WTC11 (cell line): ENCODE measurements around the gene APH1B. TPM values are rescaled to one million over a fixed set of nuclear protein-coding genes. Genes with fewer than 3 reads are reported as not detected.
A peak's percentile ranks its signal among the peaks of the same experiment; 100 is the strongest.

ENCODE experiments used
- ATAC-seq: fragments of 200-7000 bp; cut with Tn5 transposase; 2 replicates; pipeline ENCODE4 v1.10.0; 2021; ENCODE audit warnings: mild to moderate bottlenecking, moderate library complexity
- CTCF ChIA-PET: fragments of 300-600 bp; sonication (Branson Sonifier 250); formaldehyde crosslinking; loops from one replicate; lab custom pipeline; 2021; ENCODE audit warnings: antibody characterized with exemption; lab: Charles Lee
- POLR2A ChIA-PET: fragments of 350-600 bp; sonication (Branson Sonifier 250); formaldehyde crosslinking; loops from one replicate; lab custom pipeline; 2021; ENCODE audit warnings: antibody characterized with exemption; lab: Charles Lee
- DNase-seq: peaks from one replicate; pipeline ENCODE4 v3.0.0; 2021; ENCODE audit warnings: low spot score
- H3K27ac Mint-ChIP-seq: 2 replicates; pipeline ENCODE4 v1.8.0; 2021; ENCODE audit warnings: mixed read lengths
- H3K27me3 Mint-ChIP-seq: 2 replicates; pipeline ENCODE4 v1.8.0; 2021; ENCODE audit warnings: low read depth, mild to moderate bottlenecking, moderate library complexity, mixed read lengths
- H3K36me3 Mint-ChIP-seq: 2 replicates; pipeline ENCODE4 v1.8.0; 2021; ENCODE audit warnings: mixed read lengths
- H3K4me1 Mint-ChIP-seq: 2 replicates; pipeline ENCODE4 v1.8.0; 2022; ENCODE audit warnings: mixed read lengths
- H3K4me3 Mint-ChIP-seq: 2 replicates; pipeline ENCODE4 v1.8.0; 2021; ENCODE audit warnings: mild to moderate bottlenecking, moderate library complexity, mixed read lengths
- H3K9me3 Mint-ChIP-seq: 2 replicates; pipeline ENCODE4 v1.8.0; 2021; ENCODE audit warnings: mixed read lengths
- GRHL2 ChIP-seq: fragments of 250-450 bp; sonication (Bioruptor Pico); IDR thresholded peaks from 2 replicates; pipeline ENCODE4 v1.8.0; 2022; ENCODE audit warnings: mild to moderate bottlenecking, moderate library complexity; ENCODE audit not compliant: insufficient replicate concordance, severe bottlenecking
- HMGA2 ChIP-seq: fragments of 250-450 bp; sonication (Bioruptor Pico); IDR thresholded peaks from 2 replicates; pipeline ENCODE4 v1.4.0; 2021; ENCODE audit warnings: mild to moderate bottlenecking, moderate library complexity
- NR1H2 ChIP-seq: sonication (generic); formaldehyde crosslinking; IDR thresholded peaks from 2 replicates; pipeline ENCODE4 v1.9.0; 2021; ENCODE audit warnings: mild to moderate bottlenecking, moderate library complexity, missing genetic modification reagents
- RELA ChIP-seq: sonication (generic); formaldehyde crosslinking; IDR thresholded peaks from 2 replicates; pipeline ENCODE4 v1.8.1; 2022; ENCODE audit warnings: missing genetic modification reagents, mild to moderate bottlenecking, borderline replicate concordance
- RORB ChIP-seq: fragments of 250-450 bp; sonication (Bioruptor Pico); IDR thresholded peaks from 2 replicates; pipeline ENCODE4 v1.9.0; 2021; ENCODE audit warnings: mild to moderate bottlenecking
- SMAD3 ChIP-seq: sonication (generic); formaldehyde crosslinking; IDR thresholded peaks from 2 replicates; pipeline ENCODE4 v1.8.0; 2022; ENCODE audit warnings: missing genetic modification reagents, mild to moderate bottlenecking, borderline replicate concordance
- TCF7 ChIP-seq: sonication (generic); formaldehyde crosslinking; IDR thresholded peaks from 2 replicates; pipeline ENCODE4 v1.8.0; 2022; ENCODE audit warnings: mild to moderate bottlenecking, low read depth, missing genetic modification reagents, moderate library complexity
- ZNF232 ChIP-seq: sonication (generic); formaldehyde crosslinking; IDR thresholded peaks from 2 replicates; pipeline ENCODE4 v1.8.0; 2022; ENCODE audit warnings: mild to moderate bottlenecking, missing genetic modification reagents
- total RNA-seq: library from RNA; stranded (reverse); gene quantifications from 3 replicates; pipeline ENCODE4 v1.2.3, GENCODE V29; 2021
- TF ChIP-seq, protein P1 (sequence below): sonication (generic); formaldehyde crosslinking; IDR thresholded peaks from 2 replicates; pipeline ENCODE4 v1.8.1; 2022; ENCODE audit warnings: mild to moderate bottlenecking, missing genetic modification reagents, moderate library complexity, borderline replicate concordance
- TF ChIP-seq, protein P2 (sequence below): fragments of 200-600 bp; IDR thresholded peaks from 2 replicates; pipeline ENCODE4 v1.8.0; 2022; ENCODE audit warnings: antibody characterized with exemption
- TF ChIP-seq, protein P3 (sequence below): fragments of 250-450 bp; sonication (Bioruptor Pico); IDR thresholded peaks from 2 replicates; pipeline ENCODE4 v1.9.0; 2021; ENCODE audit warnings: mild to moderate bottlenecking
- TF ChIP-seq, protein P4 (sequence below): sonication (generic); formaldehyde crosslinking; conservative IDR thresholded peaks from 2 replicates; pipeline ENCODE4 v1.8.1; 2022; ENCODE audit warnings: mild to moderate bottlenecking, missing genetic modification reagents
- TF ChIP-seq, protein P5 (sequence below): sonication (generic); formaldehyde crosslinking; IDR thresholded peaks from 2 replicates; pipeline ENCODE4 v1.8.0; 2023; ENCODE audit warnings: mild to moderate bottlenecking, missing genetic modification reagents
- TF ChIP-seq, protein P6 (sequence below): fragments of 250-450 bp; sonication (Bioruptor Pico); IDR thresholded peaks from 2 replicates; pipeline ENCODE4 v1.9.0; 2021; ENCODE audit warnings: mild to moderate bottlenecking, borderline replicate concordance
- TF ChIP-seq, protein P7 (sequence below): sonication (generic); formaldehyde crosslinking; IDR thresholded peaks from 2 replicates; pipeline ENCODE4 v1.8.1; 2023; ENCODE audit warnings: mild to moderate bottlenecking, missing genetic modification reagents
- TF ChIP-seq, protein P8 (sequence below): sonication (generic); formaldehyde crosslinking; IDR thresholded peaks from 2 replicates; pipeline ENCODE4 v1.8.0; 2022; ENCODE audit warnings: missing genetic modification reagents

Gene APH1B
- total RNA-seq, 1 experiment from 2014 or later: 25.0 TPM

DNA sequence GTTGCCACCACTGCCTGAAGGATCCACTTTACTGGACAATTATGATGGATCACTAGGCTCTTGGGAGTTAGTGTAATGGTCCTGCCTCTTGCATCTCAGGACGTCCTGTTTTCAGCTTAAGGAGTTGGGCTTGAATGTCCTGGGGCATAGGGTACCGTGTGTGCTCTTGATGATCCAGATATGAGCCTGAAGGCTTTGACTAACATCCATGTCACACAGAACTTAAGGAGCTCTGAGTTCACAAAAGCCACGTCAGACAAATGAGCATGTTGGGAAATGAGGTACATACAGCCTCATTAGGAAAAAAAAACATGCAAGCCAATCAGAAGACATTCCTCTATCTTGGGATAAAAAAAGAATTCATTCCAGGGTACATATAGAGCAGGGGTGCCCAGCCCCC lies 63.5 kb downstream of the APH1B start:
- no peaks in the 10 kb centered on the region; the same call in 1 of the 2 replicates for H3K27me3 Mint-ChIP-seq
- TF ChIP-seq, protein P1, sequence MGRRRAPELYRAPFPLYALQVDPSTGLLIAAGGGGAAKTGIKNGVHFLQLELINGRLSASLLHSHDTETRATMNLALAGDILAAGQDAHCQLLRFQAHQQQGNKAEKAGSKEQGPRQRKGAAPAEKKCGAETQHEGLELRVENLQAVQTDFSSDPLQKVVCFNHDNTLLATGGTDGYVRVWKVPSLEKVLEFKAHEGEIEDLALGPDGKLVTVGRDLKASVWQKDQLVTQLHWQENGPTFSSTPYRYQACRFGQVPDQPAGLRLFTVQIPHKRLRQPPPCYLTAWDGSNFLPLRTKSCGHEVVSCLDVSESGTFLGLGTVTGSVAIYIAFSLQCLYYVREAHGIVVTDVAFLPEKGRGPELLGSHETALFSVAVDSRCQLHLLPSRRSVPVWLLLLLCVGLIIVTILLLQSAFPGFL: no peak
- DNase-seq: no peak
- H3K9me3 Mint-ChIP-seq: no peaks in the 10 kb centered on the region
- ChIA-PET CTCF (interaction anchor here (1.0 kb wide), 1 partner anchor 605 kb away, joined by 4 read pairs; no protein-coding TSS in a partner anchor), POLR2A (interaction anchor here (0.6 kb wide), 1 partner anchor 740 kb away, joined by 5 read pairs; no protein-coding TSS in a partner anchor)
- peak overlapping the region; percentile 77; the same call in 1 of the 2 replicates for H3K27ac Mint-ChIP-seq
- H3K4me1 Mint-ChIP-seq: peaks cover 54% of the 10 kb centered on the region
- no peak overlapping the region for H3K4me3 Mint-ChIP-seq
- no peak for ATAC-seq
- no peaks in the 10 kb centered on the region for H3K36me3 Mint-ChIP-seq

DNA sequence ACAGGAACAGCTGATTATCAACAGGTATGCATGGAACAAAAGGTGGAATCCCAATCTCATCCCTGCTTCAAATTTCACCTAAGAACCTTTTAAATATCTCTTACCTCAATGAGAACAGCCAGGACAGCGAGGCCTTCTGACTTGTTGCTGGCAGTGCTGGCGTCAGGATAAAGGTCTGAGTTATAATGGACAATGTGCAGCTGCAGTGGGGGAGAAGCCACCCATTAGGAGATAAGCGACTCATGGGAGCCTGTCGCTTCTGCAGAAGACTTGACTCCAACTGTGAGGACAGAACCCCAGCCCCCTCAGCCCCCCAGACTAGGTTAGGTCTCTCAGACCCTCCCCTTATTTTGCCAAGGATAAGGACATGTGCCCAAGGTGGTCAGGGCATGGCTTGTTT lies 64.5 kb downstream of the APH1B start:
- Mint-ChIP-seq H3K4me1 (peaks cover 54% of the 10 kb centered on the region), H3K27me3 (no peaks in the 10 kb centered on the region; the same call in 1 of the 2 replicates), H3K27ac (no peak overlapping the region), H3K4me3 (no peak overlapping the region), H3K36me3 (no peaks in the 10 kb centered on the region), H3K9me3 (no peaks in the 10 kb centered on the region)
- ATAC-seq (no peak), DNase-seq (no peak)
- POLR2A ChIA-PET: interaction anchor here (0.5 kb wide), 1 partner anchor 65 kb away, joined by 4 read pairs; no protein-coding TSS in a partner anchor
- CTCF ChIA-PET: no interaction called here
- TF ChIP-seq NR1H2: no peak
- TF ChIP-seq, protein P2, sequence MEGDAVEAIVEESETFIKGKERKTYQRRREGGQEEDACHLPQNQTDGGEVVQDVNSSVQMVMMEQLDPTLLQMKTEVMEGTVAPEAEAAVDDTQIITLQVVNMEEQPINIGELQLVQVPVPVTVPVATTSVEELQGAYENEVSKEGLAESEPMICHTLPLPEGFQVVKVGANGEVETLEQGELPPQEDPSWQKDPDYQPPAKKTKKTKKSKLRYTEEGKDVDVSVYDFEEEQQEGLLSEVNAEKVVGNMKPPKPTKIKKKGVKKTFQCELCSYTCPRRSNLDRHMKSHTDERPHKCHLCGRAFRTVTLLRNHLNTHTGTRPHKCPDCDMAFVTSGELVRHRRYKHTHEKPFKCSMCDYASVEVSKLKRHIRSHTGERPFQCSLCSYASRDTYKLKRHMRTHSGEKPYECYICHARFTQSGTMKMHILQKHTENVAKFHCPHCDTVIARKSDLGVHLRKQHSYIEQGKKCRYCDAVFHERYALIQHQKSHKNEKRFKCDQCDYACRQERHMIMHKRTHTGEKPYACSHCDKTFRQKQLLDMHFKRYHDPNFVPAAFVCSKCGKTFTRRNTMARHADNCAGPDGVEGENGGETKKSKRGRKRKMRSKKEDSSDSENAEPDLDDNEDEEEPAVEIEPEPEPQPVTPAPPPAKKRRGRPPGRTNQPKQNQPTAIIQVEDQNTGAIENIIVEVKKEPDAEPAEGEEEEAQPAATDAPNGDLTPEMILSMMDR: no peak
- no peak for TF ChIP-seq SMAD3 (CRISPR knock-in tag)
- TF ChIP-seq GRHL2 (CRISPR knock-in tag): no peak
- no peak for TF ChIP-seq RELA (CRISPR knock-in tag)
- TF ChIP-seq, protein P3, sequence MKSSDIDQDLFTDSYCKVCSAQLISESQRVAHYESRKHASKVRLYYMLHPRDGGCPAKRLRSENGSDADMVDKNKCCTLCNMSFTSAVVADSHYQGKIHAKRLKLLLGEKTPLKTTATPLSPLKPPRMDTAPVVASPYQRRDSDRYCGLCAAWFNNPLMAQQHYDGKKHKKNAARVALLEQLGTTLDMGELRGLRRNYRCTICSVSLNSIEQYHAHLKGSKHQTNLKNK (CRISPR knock-in tag): no peak
- TF ChIP-seq, protein P4, sequence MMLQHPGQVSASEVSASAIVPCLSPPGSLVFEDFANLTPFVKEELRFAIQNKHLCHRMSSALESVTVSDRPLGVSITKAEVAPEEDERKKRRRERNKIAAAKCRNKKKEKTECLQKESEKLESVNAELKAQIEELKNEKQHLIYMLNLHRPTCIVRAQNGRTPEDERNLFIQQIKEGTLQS: no peak
- no peak for TF ChIP-seq TCF7
- no peak for TF ChIP-seq HMGA2 (CRISPR knock-in tag)
- TF ChIP-seq, protein P5, sequence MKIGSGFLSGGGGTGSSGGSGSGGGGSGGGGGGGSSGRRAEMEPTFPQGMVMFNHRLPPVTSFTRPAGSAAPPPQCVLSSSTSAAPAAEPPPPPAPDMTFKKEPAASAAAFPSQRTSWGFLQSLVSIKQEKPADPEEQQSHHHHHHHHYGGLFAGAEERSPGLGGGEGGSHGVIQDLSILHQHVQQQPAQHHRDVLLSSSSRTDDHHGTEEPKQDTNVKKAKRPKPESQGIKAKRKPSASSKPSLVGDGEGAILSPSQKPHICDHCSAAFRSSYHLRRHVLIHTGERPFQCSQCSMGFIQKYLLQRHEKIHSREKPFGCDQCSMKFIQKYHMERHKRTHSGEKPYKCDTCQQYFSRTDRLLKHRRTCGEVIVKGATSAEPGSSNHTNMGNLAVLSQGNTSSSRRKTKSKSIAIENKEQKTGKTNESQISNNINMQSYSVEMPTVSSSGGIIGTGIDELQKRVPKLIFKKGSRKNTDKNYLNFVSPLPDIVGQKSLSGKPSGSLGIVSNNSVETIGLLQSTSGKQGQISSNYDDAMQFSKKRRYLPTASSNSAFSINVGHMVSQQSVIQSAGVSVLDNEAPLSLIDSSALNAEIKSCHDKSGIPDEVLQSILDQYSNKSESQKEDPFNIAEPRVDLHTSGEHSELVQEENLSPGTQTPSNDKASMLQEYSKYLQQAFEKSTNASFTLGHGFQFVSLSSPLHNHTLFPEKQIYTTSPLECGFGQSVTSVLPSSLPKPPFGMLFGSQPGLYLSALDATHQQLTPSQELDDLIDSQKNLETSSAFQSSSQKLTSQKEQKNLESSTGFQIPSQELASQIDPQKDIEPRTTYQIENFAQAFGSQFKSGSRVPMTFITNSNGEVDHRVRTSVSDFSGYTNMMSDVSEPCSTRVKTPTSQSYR (CRISPR knock-in tag): no peak
- no peak for TF ChIP-seq ZNF232
- TF ChIP-seq, protein P6, sequence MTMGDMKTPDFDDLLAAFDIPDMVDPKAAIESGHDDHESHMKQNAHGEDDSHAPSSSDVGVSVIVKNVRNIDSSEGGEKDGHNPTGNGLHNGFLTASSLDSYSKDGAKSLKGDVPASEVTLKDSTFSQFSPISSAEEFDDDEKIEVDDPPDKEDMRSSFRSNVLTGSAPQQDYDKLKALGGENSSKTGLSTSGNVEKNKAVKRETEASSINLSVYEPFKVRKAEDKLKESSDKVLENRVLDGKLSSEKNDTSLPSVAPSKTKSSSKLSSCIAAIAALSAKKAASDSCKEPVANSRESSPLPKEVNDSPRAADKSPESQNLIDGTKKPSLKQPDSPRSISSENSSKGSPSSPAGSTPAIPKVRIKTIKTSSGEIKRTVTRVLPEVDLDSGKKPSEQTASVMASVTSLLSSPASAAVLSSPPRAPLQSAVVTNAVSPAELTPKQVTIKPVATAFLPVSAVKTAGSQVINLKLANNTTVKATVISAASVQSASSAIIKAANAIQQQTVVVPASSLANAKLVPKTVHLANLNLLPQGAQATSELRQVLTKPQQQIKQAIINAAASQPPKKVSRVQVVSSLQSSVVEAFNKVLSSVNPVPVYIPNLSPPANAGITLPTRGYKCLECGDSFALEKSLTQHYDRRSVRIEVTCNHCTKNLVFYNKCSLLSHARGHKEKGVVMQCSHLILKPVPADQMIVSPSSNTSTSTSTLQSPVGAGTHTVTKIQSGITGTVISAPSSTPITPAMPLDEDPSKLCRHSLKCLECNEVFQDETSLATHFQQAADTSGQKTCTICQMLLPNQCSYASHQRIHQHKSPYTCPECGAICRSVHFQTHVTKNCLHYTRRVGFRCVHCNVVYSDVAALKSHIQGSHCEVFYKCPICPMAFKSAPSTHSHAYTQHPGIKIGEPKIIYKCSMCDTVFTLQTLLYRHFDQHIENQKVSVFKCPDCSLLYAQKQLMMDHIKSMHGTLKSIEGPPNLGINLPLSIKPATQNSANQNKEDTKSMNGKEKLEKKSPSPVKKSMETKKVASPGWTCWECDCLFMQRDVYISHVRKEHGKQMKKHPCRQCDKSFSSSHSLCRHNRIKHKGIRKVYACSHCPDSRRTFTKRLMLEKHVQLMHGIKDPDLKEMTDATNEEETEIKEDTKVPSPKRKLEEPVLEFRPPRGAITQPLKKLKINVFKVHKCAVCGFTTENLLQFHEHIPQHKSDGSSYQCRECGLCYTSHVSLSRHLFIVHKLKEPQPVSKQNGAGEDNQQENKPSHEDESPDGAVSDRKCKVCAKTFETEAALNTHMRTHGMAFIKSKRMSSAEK: no peak
- TF ChIP-seq, protein P7, sequence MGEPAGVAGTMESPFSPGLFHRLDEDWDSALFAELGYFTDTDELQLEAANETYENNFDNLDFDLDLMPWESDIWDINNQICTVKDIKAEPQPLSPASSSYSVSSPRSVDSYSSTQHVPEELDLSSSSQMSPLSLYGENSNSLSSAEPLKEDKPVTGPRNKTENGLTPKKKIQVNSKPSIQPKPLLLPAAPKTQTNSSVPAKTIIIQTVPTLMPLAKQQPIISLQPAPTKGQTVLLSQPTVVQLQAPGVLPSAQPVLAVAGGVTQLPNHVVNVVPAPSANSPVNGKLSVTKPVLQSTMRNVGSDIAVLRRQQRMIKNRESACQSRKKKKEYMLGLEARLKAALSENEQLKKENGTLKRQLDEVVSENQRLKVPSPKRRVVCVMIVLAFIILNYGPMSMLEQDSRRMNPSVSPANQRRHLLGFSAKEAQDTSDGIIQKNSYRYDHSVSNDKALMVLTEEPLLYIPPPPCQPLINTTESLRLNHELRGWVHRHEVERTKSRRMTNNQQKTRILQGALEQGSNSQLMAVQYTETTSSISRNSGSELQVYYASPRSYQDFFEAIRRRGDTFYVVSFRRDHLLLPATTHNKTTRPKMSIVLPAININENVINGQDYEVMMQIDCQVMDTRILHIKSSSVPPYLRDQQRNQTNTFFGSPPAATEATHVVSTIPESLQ: no peak
- no peak for TF ChIP-seq RORB (CRISPR knock-in tag)
- TF ChIP-seq, protein P8, sequence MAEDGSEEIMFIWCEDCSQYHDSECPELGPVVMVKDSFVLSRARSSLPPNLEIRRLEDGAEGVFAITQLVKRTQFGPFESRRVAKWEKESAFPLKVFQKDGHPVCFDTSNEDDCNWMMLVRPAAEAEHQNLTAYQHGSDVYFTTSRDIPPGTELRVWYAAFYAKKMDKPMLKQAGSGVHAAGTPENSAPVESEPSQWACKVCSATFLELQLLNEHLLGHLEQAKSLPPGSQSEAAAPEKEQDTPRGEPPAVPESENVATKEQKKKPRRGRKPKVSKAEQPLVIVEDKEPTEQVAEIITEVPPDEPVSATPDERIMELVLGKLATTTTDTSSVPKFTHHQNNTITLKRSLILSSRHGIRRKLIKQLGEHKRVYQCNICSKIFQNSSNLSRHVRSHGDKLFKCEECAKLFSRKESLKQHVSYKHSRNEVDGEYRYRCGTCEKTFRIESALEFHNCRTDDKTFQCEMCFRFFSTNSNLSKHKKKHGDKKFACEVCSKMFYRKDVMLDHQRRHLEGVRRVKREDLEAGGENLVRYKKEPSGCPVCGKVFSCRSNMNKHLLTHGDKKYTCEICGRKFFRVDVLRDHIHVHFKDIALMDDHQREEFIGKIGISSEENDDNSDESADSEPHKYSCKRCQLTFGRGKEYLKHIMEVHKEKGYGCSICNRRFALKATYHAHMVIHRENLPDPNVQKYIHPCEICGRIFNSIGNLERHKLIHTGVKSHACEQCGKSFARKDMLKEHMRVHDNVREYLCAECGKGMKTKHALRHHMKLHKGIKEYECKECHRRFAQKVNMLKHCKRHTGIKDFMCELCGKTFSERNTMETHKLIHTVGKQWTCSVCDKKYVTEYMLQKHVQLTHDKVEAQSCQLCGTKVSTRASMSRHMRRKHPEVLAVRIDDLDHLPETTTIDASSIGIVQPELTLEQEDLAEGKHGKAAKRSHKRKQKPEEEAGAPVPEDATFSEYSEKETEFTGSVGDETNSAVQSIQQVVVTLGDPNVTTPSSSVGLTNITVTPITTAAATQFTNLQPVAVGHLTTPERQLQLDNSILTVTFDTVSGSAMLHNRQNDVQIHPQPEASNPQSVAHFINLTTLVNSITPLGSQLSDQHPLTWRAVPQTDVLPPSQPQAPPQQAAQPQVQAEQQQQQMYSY: no peak
